ENCODE measurements around the gene GSS. TPM values are rescaled to one million over a fixed set of nuclear protein-coding genes. Genes with fewer than 3 reads are reported as not detected.

The GSS gene
- total and polyA plus RNA-seq, 4 donors: 20.8 to 38.8 (median 35.4) TPM

GRCh38 chr20:34956751-34957472 is 1.3 kb upstream of the GSS start:
- TF ChIP-seq, protein P1, sequence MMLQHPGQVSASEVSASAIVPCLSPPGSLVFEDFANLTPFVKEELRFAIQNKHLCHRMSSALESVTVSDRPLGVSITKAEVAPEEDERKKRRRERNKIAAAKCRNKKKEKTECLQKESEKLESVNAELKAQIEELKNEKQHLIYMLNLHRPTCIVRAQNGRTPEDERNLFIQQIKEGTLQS (IDR thresholded peaks at IDR 0.05): no peak
- TF ChIP-seq RAD21 (IDR thresholded peaks at IDR 0.05): no peak
- TF ChIP-seq GABPA (IDR thresholded peaks at IDR 0.05 in 1 of 2, conservative IDR thresholded peaks at IDR 0.05 in 1 of 2): no peak
- no peak for TF ChIP-seq HNF4A (conservative IDR thresholded peaks at IDR 0.05)
- TF ChIP-seq EGR1 (IDR thresholded peaks at IDR 0.05; ENCODE audit: low read depth in 2 of 2): no peak
- TF ChIP-seq REST (IDR thresholded peaks at IDR 0.05): no peak
- TF ChIP-seq HNF4G (IDR thresholded peaks at IDR 0.05): no peak
- no peak for TF ChIP-seq YY1 (IDR thresholded peaks at IDR 0.05)
- no peak for TF ChIP-seq MAX (IDR thresholded peaks at IDR 0.05)
- TF ChIP-seq RXRA (IDR thresholded peaks at IDR 0.05): no peak
- no peak for TF ChIP-seq ZBTB33 (IDR thresholded peaks at IDR 0.05)
- TF ChIP-seq NR2F2 (IDR thresholded peaks at IDR 0.05): no peak
- no peak for TF ChIP-seq FOXA1 (IDR thresholded peaks at IDR 0.05)
- TF ChIP-seq, protein P2, sequence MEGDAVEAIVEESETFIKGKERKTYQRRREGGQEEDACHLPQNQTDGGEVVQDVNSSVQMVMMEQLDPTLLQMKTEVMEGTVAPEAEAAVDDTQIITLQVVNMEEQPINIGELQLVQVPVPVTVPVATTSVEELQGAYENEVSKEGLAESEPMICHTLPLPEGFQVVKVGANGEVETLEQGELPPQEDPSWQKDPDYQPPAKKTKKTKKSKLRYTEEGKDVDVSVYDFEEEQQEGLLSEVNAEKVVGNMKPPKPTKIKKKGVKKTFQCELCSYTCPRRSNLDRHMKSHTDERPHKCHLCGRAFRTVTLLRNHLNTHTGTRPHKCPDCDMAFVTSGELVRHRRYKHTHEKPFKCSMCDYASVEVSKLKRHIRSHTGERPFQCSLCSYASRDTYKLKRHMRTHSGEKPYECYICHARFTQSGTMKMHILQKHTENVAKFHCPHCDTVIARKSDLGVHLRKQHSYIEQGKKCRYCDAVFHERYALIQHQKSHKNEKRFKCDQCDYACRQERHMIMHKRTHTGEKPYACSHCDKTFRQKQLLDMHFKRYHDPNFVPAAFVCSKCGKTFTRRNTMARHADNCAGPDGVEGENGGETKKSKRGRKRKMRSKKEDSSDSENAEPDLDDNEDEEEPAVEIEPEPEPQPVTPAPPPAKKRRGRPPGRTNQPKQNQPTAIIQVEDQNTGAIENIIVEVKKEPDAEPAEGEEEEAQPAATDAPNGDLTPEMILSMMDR (IDR thresholded peaks at IDR 0.05; ENCODE audit: low read depth, low read length, missing input control): no peak
- no peak for TF ChIP-seq TAF1 (conservative IDR thresholded peaks at IDR 0.05)
- TF ChIP-seq JUND (IDR thresholded peaks at IDR 0.05): no peak
- no peak for TF ChIP-seq FOXA2 (IDR thresholded peaks at IDR 0.05)
- no peak for TF ChIP-seq SP1 (IDR thresholded peaks at IDR 0.05)
- Histone ChIP-seq H3K27ac (ENCODE audit: low read depth in 1 of 2, low read length in 2 of 2) (no peak overlapping the region), H3K36me3 (ENCODE audit: control insufficient read depth in 4 of 4, insufficient read depth in 3 of 4, low read depth in 1 of 4, low read length in 3 of 4) (no peaks in the 10 kb centered on the region), H3K4me1 (ENCODE audit: control insufficient read depth in 4 of 4, insufficient read depth in 4 of 4, low read length in 3 of 4) (peaks cover 0 to 19% (median 9%) of the 10 kb centered on the region in 4 donors), H3K27me3 (ENCODE audit: control insufficient read depth in 4 of 4, insufficient read depth in 4 of 4, low read length in 3 of 4) (no peaks in the 10 kb centered on the region), H3K4me3 (ENCODE audit: low read depth in 1 of 3, low read length in 3 of 3) (no peak overlapping the region), H3K9ac (ENCODE audit: low read depth in 1 of 2, low read length in 2 of 2) (no peak overlapping the region), H3K9me3 (ENCODE audit: control insufficient read depth in 4 of 4, low read length in 3 of 4) (no peaks in the 10 kb centered on the region)
- DNase-seq (ENCODE audit: low spot score): no peak
- WGBS: 94% methylated on average over 21 of the region's 21 CpGs
